ENCODE data around the gene HK1.
A peak's percentile ranks its signal among the peaks of the same experiment; 100 is the strongest.

Gene HK1

DNA sequence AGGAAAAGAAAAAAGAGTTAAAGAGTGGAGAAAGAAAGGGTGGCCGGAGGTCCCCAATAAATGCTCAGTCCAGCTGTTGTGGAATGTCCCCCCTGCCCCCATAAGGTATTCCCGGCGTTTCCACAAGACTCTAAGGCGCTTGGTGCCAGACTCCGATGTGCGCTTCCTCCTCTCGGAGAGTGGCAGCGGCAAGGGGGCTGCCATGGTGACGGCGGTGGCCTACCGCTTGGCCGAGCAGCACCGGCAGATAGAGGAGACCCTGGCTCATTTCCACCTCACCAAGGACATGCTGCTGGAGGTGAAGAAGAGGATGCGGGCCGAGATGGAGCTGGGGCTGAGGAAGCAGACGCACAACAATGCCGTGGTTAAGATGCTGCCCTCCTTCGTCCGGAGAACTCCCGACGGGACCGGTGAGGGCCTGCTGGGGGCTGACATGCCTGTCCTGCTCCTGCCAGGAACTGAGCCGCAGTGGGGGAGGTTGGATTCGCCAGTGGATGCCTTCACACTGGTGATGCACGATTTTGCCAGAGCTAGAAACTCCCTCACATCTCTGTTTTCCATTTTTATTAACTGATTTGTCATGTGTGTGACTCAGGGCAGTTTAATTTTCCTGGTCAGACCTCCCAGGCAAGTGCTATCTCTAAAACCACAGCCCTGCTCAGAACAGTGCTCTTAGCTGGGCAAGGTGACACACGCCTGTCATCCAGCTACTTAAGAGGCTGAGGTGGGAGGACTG, 104.3 kb downstream of the HK1 start:
- no peak for DNase-seq

DNA sequence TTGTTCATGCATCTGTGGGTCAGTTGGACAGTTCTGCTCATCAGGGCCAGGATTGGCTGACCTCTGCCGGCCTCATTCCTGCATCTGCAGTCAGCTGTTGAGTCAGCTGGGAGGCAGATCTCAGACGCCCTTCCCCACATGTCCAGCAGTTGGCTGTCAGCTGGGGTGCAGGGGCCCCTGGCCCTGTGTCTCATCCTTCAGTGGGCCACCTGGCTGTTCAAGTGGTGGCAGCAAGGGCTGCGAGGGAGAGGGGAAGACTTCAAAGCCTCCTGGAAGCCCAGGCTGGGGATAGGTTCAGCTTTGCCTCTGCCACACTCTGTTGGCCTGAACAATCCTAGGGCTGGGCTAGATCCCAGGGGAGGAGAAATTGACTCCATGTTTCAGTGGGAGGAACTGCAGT, 105.3 kb downstream of the HK1 start:
- DNase-seq = no peak

DNA sequence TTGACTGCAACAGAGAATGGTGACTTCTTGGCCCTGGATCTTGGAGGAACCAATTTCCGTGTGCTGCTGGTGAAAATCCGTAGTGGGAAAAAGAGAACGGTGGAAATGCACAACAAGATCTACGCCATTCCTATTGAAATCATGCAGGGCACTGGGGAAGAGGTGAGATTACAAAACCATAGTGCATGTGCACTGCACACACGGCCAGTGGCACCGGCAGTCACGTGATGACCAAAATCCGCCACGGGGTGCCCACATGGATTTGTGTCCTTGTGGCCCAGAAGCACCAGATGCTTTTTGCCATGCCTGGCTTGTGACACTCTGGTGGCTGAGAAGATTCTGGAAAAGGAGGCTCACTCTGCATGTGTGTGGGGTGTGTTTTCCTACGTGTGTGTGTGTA, 106.0 kb downstream of the HK1 start:
- DNase-seq = no peak

DNA sequence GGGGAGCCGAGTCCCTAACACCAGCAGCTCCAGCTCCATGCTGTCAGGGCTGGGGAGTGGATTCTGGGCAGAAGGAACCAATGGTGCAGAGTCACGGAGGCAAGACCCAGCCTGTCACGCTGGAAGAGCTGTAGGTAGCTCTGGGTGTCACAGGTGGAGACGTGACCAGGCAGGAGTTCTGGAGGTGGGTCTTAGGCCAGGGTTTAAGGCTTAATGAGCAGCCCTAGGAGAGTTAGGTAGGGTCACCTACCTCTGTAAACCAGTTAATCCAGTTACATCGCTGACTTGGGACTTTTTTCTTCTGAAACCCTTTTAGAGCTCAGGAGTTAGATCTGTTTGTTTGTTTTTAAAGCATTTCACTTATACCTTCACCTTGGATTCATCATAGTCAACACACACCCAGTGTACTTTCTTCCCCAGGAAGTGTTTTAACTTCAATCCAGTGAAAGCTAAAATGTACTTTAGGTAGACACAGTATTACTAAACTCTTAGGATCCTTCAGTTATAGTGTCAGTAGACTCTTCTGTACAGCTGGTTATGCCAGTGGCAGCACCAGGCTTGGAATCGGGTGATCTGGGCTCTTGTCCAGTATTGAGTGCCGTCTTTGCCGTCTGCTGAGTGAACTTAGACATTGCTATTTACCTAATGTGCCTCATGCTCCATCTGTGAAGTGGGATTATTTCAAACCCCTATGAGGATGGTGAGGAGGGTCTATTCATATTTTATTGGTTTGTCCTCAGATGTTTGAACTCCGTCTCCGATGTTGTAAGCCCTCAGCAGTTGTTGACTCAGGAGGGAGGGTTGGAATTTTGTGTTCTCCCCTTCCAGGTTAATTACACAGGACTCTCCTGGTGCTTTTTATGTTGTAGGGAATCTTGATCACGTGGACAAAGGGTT, 107.4 kb downstream of the HK1 start:
- no peak for DNase-seq

DNA sequence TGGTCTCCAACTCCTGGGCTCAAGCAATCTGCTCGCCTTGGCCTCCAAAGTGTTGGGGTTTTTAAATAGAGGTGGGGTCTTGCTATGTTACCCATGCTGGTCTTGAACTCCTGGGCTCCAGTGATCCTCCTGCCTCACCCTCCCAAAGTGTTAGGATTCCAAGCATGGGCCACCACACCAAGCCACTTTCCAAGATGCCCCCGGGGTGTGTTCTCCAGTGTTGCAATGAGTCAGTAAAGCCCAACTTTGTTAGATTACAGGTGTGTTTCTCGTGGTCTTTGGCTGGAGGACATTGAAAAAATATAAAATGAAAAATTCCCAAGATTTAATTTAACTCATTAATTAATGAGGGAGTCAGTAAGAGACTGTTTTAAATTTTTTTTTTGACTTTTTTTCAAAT, 109.2 kb downstream of the HK1 start:
- DNase-seq = no peak

DNA sequence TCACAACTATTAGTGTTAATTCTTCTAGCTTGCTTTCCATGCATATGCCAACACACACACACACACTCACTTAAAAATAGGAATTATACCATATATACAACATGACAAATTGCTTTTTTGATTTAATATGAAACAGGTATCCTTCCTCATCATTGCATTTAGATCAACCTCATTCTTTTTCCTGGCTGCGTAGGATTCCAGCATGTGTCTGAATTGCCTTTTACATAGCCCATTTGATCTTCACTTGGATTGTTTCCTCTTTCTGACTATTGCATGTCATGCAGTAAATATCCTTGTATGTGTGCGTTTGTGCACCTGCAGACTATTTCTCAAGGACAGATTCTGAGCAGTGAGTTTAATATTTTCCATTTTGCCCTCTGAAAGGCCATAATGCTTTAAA, 110.2 kb downstream of the HK1 start:
- no peak for DNase-seq

DNA sequence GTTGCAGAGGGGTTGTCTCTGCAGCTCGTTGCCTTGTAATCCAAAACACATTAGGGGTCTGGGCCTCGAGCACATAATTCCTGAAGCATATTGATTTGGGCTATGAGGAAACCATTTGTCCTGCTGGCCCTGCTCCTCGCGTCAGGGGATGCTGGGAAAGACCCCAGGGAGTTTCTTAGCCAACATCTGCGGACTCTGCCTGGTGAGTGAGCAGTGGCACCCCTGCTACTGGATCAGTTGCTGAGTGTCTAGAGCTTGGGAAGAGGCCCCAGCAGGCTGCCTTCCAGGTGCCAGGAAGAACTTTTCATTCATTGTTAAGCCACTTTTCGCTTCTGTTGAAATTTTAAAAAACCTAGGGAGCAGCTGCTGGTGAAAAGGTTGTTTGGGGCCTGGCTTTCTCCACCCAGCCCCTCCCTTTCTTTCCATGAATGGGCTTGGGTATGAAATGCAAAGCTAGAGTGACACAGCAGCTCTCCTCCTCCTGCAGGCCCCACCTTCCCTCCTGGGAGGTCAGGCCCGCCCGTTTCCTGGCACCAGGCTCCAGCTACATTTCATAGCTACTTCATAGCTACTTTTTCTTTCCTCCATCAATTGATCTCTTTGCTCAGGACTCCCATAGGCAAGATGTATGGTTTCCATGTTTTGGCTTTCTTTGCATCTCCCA, 111.7 kb downstream of the HK1 start:
- DNase-seq = no peak

DNA sequence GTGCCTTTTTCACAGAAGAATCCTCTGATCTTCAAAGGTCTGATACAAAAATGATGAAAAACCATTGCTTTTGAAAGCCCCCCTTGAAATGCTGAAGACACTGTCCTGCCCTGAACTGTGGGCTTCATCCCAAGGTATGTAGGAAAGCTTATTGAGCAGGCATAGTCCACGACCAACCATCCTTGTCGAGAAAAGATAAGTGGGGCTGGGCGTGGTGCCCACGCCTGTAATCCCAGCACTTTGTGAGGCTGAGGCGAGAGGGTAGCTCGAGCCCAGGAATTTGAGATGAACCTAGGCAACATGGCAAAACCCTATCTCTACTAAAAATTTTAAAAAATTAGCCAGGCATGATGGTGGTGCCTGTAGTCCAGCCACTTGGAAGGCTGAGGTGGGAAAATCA, 112.9 kb downstream of the HK1 start:
- no peak for DNase-seq

DNA sequence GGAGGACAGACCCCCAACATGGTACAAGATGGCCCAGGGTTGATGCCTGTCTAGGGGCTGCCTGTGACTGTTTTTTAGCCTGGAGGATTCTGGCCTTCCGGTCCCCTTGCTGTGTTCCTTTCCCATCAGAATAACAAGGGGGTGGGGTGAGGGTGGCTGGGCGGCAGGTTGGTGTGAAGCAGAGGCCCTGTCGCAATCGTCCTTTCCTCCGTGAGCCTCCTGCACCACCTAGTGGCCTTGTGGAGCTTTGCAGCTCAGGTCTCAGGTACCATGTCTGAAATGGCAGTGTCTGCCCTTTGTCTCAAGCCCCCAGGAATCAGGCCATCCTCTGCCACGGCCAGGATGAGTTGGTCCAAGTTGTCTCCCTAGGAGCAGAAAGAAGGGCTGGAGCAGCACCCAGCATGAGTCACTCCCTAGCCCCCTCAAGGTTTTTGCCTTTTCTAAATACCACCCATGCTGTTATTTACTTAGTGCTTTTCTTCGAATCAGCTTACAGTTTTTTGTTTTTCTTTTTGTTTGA, 114.2 kb downstream of the HK1 start:
- DNase-seq = peak; percentile 87

DNA sequence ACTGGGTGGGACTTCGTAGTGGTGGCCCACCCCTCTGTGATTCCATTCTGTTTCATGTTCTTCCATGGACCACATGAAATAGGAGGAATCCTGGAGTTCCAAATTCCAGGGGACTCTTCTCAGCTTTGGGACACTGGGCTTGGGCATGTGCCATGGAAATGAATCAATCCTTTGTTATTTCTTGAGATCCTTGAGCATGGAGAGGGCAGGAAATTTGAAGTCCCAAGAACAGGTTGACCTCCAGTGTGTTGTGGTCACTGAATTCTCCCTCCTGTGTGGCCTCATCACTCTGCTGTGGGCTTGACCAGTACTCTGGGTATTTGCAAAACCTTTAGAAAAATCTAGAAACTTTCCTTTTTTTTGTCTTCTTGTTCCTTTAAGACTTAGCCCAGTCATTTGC, 115.7 kb downstream of the HK1 start:
- DNase-seq = no peak

DNA sequence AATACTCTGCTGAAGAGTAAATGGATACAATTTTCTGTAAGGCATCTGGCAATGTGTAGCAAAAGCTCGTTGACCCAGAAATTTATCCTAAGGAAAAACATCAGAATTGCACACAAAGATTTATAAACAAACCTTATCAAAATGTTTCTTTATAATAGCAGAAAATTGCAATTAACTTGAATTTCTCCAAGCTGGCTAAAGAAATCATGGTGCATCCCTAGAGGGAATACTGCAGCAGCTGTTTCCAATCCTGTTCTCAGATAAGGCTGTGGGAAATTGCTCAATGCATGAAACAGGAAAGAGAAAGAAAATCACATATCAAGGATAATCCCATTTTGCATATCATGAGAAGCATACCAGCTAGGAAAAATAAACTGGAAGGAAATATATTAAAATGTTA, 119.7 kb downstream of the HK1 start:
- DNase-seq = no peak

DNA sequence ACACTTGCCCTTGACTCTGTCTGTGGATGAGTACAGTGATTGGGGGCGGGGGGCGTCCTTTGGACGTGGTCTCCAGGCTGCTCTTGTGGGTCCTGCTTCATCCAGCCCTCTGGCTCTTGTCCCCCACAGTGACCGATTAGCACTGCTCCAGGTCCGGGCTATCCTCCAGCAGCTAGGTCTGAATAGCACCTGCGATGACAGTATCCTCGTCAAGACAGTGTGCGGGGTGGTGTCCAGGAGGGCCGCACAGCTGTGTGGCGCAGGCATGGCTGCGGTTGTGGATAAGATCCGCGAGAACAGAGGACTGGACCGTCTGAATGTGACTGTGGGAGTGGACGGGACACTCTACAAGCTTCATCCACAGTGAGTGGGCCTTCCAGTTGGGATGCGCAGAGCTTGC, 120.2 kb downstream of the HK1 start:
- DNase-seq = no peak

DNA sequence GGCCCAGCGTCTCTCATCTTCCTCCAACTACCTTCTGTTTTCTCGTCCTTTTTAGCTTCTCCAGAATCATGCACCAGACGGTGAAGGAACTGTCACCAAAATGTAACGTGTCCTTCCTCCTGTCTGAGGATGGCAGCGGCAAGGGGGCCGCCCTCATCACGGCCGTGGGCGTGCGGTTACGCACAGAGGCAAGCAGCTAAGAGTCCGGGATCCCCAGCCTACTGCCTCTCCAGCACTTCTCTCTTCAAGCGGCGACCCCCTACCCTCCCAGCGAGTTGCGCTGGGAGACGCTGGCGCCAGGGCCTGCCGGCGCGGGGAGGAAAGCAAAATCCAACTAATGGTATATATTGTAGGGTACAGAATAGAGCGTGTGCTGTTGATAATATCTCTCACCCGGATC, 122.6 kb downstream of the HK1 start:
- no peak for DNase-seq

DNA sequence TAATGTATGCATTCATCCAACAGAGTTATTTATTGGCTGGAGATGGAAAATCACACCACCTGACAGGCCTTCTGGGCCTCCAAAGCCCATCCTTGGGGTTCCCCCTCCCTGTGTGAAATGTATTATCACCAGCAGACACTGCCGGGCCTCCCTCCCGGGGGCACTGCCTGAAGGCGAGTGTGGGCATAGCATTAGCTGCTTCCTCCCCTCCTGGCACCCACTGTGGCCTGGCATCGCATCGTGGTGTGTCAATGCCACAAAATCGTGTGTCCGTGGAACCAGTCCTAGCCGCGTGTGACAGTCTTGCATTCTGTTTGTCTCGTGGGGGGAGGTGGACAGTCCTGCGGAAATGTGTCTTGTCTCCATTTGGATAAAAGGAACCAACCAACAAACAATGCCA, 123.1 kb downstream of the HK1 start:
- DNase-seq = no peak

DNA sequence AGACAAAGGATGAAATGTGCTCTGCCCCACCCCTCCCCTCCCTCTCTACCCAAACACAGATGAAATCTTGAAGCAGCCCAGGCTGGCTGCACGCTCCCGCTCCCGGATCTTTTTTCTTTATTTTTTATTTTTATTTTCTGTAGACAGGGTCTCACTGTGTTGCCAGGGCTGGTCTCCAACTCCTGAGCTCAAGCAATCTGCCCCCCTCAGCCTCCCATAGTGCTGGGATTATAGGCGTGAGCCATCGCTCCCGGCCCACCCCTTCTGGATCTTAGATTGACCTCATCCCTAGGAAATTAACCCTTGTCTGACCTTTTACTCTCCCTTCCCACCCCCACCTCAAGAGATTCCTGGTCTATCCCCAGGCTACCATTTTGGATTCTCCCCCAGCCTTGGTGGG, 124.1 kb downstream of the HK1 start:
- no peak for DNase-seq

DNA sequence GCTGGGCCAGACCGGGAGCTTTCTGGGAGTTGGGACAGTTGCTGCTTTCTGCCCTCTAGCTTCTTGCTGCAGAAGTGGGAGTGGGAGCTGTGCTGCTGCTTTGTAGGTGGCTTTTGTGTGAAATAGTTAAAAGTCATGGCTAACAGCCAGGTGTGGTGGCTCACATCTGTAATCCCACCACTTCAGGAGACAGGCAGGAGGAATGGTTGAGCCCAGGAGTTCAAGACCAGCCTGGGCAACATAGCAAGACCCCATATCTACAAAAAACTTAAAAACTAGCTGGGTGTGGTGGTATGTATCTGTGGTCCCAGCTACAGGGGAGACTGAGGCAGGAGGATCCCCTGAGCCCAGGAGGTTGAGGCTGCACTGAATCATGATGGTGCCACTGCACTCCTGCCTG, 124.8 kb downstream of the HK1 start:
- no peak for DNase-seq

DNA sequence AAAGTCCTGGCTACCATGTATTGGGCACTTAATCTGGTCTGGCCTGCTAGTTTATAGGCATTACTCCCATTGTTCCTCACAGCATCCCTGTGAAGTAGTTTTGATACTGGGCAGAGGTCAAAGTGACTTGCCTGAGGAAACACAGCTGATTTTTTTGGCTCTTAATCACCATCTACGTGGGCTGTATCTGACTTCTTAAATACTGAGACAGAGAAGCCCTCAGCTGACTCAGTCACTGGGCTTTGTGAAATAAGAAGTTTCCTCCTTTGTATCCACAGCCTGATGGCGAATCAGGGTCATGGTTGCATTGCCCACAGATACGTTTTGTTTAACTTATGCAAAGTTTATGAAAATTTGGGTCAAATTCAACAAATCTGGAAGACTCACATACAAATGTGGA, 125.2 kb downstream of the HK1 start:
- no peak for DNase-seq

DNA sequence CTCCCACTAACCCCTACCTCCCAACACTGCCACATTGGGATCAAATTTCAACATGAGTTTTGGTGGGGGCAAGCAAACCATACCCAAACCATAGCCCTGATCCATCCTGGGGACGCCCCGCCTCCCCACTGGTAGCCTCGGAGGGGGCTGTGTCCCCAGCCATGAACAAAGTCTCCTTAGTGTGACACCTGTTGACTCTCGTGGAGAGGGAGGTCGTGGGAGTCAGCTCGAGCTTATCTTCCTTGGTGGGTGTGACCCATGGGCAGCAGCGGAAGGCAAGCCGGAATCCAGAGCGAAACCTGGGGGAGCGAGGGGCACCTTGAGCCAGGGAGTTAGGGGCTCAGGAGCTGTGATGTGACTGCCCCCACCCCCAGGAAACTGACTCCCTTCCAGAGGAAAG, 126.5 kb downstream of the HK1 start:
- no peak for DNase-seq

DNA sequence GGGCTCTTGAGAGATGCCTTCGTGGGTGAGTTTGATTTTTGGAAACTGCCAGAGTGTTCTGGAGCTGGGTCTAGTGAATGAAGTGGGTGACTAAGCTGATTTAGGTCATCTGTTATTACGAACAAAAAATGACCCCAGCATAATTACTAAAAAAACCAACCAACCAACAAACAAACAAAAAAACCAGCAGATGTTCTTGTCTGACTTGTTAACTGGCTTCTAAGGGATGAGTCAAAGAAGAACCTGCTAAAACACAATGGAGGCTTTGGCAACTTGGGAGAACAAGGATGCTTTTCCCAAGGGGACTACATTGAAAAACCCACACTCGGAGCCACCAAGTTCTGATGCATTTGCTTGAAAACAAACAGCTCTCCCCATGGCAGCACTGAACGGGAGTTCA, 126.9 kb downstream of the HK1 start:
- no peak for DNase-seq

DNA sequence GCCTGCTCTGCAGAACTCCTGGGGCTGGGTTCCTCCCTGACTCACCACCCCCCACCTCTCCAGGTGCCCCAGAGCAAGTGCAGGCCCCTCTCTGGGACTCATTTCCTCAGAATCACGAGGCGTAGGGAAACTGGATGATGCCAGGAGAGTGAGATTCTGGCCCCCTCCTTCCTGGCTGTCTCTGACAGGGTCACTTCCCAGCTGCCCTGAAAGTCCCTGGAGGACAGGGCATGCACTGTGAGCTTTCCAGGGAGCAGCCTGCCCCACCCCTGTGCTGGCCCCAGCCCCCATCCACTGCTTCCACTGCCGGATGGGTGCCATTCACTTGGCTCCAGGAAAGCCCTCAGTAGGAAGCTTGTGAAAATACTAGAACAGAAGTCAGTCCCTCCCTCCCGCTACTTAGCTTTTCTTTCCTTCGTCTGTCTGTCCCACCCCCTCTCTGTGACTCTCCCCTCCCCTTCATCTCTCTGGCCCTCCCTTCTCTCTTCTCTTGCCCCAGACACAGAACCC, 128.1 kb downstream of the HK1 start:
- no peak for DNase-seq

DNA sequence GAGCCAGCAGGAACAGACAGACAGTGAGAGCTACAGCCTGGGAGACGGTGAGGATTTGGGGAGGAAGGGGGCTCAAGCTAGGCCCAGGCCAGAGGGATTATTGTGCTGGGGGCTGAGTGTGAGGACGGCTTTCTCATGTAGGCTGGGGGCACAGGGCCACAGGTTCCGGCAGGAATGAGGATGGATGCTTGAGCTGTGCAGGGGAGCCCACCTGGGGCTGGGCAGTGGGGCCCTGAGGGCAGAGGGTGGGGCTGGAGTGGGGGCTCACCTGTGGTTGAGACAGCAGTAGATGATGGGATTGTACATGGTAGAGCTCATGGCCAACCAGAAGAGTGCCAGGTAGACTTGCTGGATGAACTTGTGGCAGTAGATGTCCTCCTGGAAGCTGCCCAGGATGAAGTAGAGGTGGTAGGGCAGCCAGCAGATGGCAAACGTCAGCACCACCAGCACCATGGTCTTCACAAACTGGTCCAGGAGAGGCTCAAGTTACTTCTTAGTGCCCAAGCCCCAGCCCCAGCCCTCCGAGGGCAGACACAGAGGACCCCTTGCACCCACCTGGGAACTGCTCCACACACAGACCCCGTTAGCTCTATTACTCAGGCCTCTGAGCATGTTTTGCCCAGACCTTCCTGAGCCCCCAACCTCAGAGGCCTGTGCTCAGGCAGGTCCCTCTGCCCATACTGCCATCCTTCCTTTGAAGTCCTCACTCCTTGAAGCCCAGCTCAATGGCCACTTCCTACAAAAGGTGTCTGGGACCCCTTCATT, 128.7 kb downstream of the HK1 start:
- DNase-seq = no peak

DNA sequence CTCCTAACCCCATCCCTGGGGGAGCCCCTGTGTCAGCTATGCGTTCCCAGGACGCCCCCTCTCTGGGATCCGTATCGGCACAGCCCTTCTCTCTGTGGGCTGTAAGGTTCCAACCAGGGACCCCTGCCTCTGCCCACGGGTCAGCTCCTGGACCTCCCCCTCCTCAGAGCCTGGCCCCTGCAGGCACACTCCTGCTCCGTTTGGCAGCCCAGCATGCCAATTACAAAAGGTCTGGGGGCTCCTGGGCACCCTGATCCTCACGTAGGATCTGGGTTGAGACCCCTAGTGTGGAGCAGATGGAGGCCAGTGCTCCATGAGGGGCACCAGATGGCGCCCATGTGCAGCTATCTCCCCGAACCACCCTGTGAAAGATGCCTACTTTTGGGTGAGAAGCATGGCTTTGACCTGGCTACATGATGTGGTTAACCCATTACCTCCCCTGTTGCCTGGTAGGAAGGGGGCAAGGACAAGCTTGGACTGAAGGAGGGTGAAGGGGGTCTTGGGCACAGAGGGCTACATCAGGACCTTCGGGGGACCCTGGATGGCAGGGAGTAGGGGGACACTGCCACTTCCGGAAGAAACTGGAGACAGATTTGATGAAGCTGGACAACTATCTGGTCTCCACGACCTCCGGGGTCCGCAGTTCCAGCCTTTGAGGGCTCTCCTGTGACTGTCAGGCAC, 129.5 kb downstream of the HK1 start:
- DNase-seq = peak; percentile 32

Measured in activated CD4-positive, alpha-beta T cell treated with anti-CD3 and anti-CD28 coated beads for 48 hours (primary cell).